ENCODE results near the gene GIMAP1. TPM values are rescaled to one million over a fixed set of nuclear protein-coding genes. Genes with fewer than 3 reads are reported as not detected.

GIMAP1 gene
- total RNA-seq, 1 donor from 2014 or later: 21.2 TPM

- Histone ChIP-seq H3K27ac (no peak overlapping the region), H3K36me3 (no peaks in the 10 kb centered on the region), H3K27me3 (no peaks in the 10 kb centered on the region), H3K4me1 (no peaks in the 10 kb centered on the region), H3K4me3 (no peak overlapping the region), H3K9me3 (no peaks in the 10 kb centered on the region)
- DNase-seq (ENCODE audit: low spot score in 2 of 2): no peak
- TF ChIP-seq CTCF (IDR thresholded peaks at IDR 0.05): no peak
- intact Hi-C loops (cut with DNase I): no loop called here
These were observed 3.8 kb downstream of the GIMAP1 start for GRCh38 chr7:150719960-150720891.

GRCh38 chr7:150721970-150722373 is 5.6 kb downstream of the GIMAP1 start:
- Histone ChIP-seq H3K4me3 (no peak overlapping the region), H3K36me3 (no peaks in the 10 kb centered on the region), H3K4me1 (no peaks in the 10 kb centered on the region), H3K27me3 (no peaks in the 10 kb centered on the region), H3K27ac (no peak overlapping the region), H3K9me3 (no peaks in the 10 kb centered on the region)
- no peak for DNase-seq (ENCODE audit: low spot score in 2 of 2)
- intact Hi-C loops (cut with DNase I): no loop called here
- no peak for TF ChIP-seq CTCF (IDR thresholded peaks at IDR 0.05)

- intact Hi-C loops (cut with DNase I): no loop called here
- H3K36me3 ChIP-seq: no peaks in the 10 kb centered on the region
- no peak for DNase-seq (ENCODE audit: low spot score in 2 of 2)
- H3K9me3 ChIP-seq: no peaks in the 10 kb centered on the region
- TF ChIP-seq CTCF (IDR thresholded peaks at IDR 0.05): no peak
- no peak overlapping the region for H3K4me3 ChIP-seq
- H3K4me1 ChIP-seq: no peaks in the 10 kb centered on the region
- no peak overlapping the region for H3K27ac ChIP-seq
- H3K27me3 ChIP-seq: no peaks in the 10 kb centered on the region
These were observed 6.1 kb downstream of the GIMAP1 start for GRCh38 chr7:150722431-150722931.

GRCh38 chr7:150723467-150723866 is 7.1 kb downstream of the GIMAP1 start:
- intact Hi-C loops (cut with DNase I): no loop called here
- no peaks in the 10 kb centered on the region for H3K9me3 ChIP-seq
- H3K4me1 ChIP-seq: no peaks in the 10 kb centered on the region
- H3K36me3 ChIP-seq: no peaks in the 10 kb centered on the region
- no peaks in the 10 kb centered on the region for H3K27me3 ChIP-seq
- TF ChIP-seq CTCF (IDR thresholded peaks at IDR 0.05): no peak
- H3K27ac ChIP-seq: no peak overlapping the region
- DNase-seq (ENCODE audit: low spot score in 2 of 2): no peak
- H3K4me3 ChIP-seq: no peak overlapping the region

- H3K36me3 ChIP-seq: no peaks in the 10 kb centered on the region
- H3K9me3 ChIP-seq: no peaks in the 10 kb centered on the region
- no peak for TF ChIP-seq CTCF (IDR thresholded peaks at IDR 0.05)
- H3K4me1 ChIP-seq: no peaks in the 10 kb centered on the region
- no peak overlapping the region for H3K4me3 ChIP-seq
- no peak for DNase-seq (ENCODE audit: low spot score in 2 of 2)
- intact Hi-C loops (cut with DNase I): no loop called here
- no peak overlapping the region for H3K27ac ChIP-seq
- H3K27me3 ChIP-seq: no peaks in the 10 kb centered on the region
These were observed 11.0 kb downstream of the GIMAP1 start for GRCh38 chr7:150727381-150727780.
